ENCODE data around the gene PHF2. TPM values are rescaled to one million over a fixed set of nuclear protein-coding genes. Genes with fewer than 3 reads are reported as not detected.

The PHF2 gene
- total RNA-seq, 1 donor from 2014 or later: 36.5 TPM

DNA sequence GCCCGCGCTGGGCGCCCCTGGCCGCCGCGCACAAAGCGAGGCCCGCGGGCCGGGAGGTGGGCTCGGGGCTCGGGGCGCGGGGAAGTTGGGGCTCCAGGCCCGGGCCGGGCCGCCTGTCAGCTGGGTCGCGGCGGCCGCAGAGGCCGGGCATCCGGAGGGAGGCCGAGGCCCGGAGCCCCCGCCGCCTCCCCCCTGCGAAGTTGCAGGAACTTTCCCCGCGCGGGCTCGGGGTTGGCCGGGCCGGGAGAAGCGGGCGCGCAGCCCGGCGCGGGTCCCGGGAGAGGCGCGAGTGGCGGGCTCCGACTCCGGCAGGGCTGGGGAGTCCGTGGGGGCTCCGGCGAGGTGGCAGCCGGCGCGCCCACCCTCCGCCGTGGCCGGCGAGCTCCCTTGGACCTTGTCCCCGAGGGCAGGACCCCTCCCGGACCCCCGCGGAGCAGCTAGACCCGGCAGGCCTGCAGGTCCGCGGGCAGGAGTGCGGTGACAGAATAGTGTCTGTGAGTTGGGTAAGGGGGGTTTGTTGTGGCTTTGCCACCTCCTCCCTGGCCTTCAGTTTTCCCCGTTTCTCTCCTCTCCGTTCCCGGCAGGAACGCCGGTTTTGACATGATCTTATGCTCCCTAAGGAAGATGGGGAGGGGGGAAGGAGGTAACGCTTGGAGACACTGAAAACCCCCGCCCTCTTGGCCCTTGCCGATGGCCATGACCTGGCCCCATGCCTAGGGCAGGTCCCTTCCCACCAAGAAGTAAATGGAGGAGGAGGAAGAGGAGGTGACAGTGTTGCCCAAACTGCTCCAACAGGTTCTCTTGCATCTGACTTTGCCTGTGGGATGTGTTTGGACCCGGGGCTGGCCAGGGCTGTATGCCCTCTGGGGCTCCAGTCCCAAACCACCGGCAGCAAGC is 942 bp downstream of the PHF2 start:
- DNase-seq (ENCODE audit: low spot score, unreplicated experiment): no peak
- peaks cover 45% of the 10 kb centered on the region for H3K4me1 Mint-ChIP-seq (ENCODE audit: low read depth)
- no peak for TF ChIP-seq CTCF (IDR thresholded peaks at IDR 0.05; ENCODE audit: unreplicated experiment)
- peak overlapping the region; percentile 93 for H3K27ac Mint-ChIP-seq
- H3K9me3 Mint-ChIP-seq (ENCODE audit: low read depth): no peaks in the 10 kb centered on the region
- H3K4me3 Mint-ChIP-seq (ENCODE audit: low read depth): peak overlapping the region; percentile 83
- H3K27me3 Mint-ChIP-seq: no peaks in the 10 kb centered on the region
- H3K36me3 Mint-ChIP-seq (ENCODE audit: insufficient read depth): no peaks in the 10 kb centered on the region

GRCh38 chr9:93577975-93578682 is 1.7 kb downstream of the PHF2 start:
- Mint-ChIP-seq H3K9me3 (ENCODE audit: low read depth) (no peaks in the 10 kb centered on the region), H3K4me3 (ENCODE audit: low read depth) (peak overlapping the region; percentile 83), H3K4me1 (ENCODE audit: low read depth) (peaks cover 53% of the 10 kb centered on the region), H3K27ac (peak overlapping the region; percentile 93), H3K36me3 (ENCODE audit: insufficient read depth) (no peaks in the 10 kb centered on the region), H3K27me3 (no peaks in the 10 kb centered on the region)
- no peak for TF ChIP-seq CTCF (IDR thresholded peaks at IDR 0.05; ENCODE audit: unreplicated experiment)
- no peak for DNase-seq (ENCODE audit: low spot score, unreplicated experiment)

DNA sequence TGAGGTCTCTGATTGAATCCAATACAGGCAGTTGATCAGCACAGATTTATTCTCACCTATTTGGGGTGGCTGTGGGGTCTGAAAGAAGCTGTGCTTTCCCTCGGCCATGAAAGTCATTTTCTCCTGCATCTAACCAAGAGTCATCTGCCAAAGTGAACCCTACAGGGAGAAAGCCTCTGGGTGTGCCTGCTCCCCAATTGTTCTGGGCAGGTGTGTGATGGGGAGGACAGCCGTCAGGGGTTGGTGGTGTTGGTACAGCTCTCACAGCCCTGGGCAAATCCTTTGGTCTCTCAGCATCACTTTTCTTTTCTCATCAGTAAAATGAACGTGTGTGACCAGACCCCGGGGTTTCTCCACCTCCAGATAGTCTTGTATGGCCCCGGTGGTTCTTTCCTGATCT is 2.5 kb downstream of the PHF2 start:
- no peaks in the 10 kb centered on the region for H3K27me3 Mint-ChIP-seq
- TF ChIP-seq CTCF (IDR thresholded peaks at IDR 0.05; ENCODE audit: unreplicated experiment): no peak
- no peak overlapping the region for H3K27ac Mint-ChIP-seq
- DNase-seq (ENCODE audit: low spot score, unreplicated experiment): no peak
- H3K4me1 Mint-ChIP-seq (ENCODE audit: low read depth): peaks cover 55% of the 10 kb centered on the region
- H3K4me3 Mint-ChIP-seq (ENCODE audit: low read depth): peak overlapping the region; percentile 42
- no peaks in the 10 kb centered on the region for H3K36me3 Mint-ChIP-seq (ENCODE audit: insufficient read depth)
- no peaks in the 10 kb centered on the region for H3K9me3 Mint-ChIP-seq (ENCODE audit: low read depth)

DNA sequence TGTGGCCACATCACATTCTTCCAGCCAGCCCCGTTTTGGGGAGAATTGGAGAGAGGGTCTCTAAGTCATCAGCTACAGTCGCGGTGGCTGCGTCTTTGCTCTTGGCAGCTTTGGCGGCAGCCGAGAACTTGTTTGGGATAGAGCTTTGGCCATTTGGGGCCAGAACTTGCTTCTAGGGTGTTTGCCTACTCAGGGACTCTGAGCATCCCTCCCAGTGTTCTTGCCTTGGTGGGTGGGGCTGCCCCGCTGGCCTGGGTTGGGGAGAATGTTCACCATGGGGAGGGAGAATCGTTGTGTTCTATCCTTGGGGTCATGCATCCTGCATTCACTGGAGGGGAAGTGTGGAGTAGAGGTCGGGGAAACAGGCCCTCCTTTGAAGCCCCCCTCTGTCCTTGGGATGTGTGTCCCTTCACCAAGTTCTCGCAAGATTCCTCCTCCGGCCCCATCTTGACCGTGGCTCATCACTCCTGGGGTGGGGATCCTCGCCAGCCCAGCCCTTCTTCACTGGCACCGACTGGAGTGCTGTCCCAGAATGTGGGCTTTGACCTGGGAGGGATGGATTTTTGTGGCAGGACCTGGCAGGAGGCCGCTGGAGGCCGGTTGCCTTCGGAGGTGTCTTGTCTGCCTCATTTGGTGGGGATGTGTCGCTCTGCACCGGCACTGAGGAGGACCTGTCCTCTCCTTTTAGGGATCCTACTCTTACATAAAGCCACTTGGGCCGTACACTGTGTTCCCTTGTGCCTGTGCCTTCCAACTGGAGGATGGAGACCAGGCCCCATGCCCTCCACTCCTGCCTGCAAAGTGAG is 3.5 kb downstream of the PHF2 start:
- Mint-ChIP-seq H3K4me3 (ENCODE audit: low read depth) (peak overlapping the region; percentile 53), H3K36me3 (ENCODE audit: insufficient read depth) (peaks cover 4% of the 10 kb centered on the region), H3K4me1 (ENCODE audit: low read depth) (peaks cover 55% of the 10 kb centered on the region), H3K27me3 (no peaks in the 10 kb centered on the region), H3K9me3 (ENCODE audit: low read depth) (peaks cover 4% of the 10 kb centered on the region), H3K27ac (peak overlapping the region; percentile 89)
- no peak for DNase-seq (ENCODE audit: low spot score, unreplicated experiment)
- TF ChIP-seq CTCF (IDR thresholded peaks at IDR 0.05; ENCODE audit: unreplicated experiment): no peak
